SU-DHL-6 (cell line): ENCODE results near the gene GSE1.

Experiments used
- H2AFZ ChIP-seq: fragments of 200-600 bp; sonication (generic); 2 replicates; pipeline ENCODE4 v1.6.1; 2014; ENCODE audit warnings: low read depth, mild to moderate bottlenecking, moderate library complexity, mixed read lengths, antibody characterized with exemption, low read length; ENCODE audit not compliant: severe bottlenecking
- H3F3A ChIP-seq: fragments of 200-600 bp; shearing (Covaris generic); 2 replicates; pipeline ENCODE4 v1.6.0; 2016; ENCODE audit warnings: antibody characterized with exemption, mild to moderate bottlenecking; ENCODE audit not compliant: insufficient read depth
- H3K27ac ChIP-seq: fragments of 200-600 bp; sonication (generic); 2 replicates; pipeline ENCODE4 v1.5.1; 2016; ENCODE audit warnings: low read depth, mild to moderate bottlenecking, low read length, moderate library complexity, mixed read lengths
- H3K27me3 ChIP-seq: fragments of 200-600 bp; sonication (generic), shearing (Covaris generic); 2 replicates; pipeline ENCODE4 v1.6.0; 2014; ENCODE audit warnings: mild to moderate bottlenecking, low read length
- H3K36me3 ChIP-seq: fragments of 200-600 bp; sonication (generic); 2 replicates; pipeline ENCODE4 v1.6.1; 2014; ENCODE audit warnings: mild to moderate bottlenecking, low read length, mixed read lengths
- H3K4me2 ChIP-seq: fragments of 300-600, 200-600 bp; shearing (Covaris generic), sonication (generic); 2 replicates; pipeline ENCODE4 v1.6.0; 2014; ENCODE audit warnings: low read length, low read depth, mild to moderate bottlenecking; ENCODE audit not compliant: poor library complexity, severe bottlenecking
- H3K4me3 ChIP-seq: fragments of 200-600 bp; sonication (generic); 2 replicates; pipeline ENCODE4 v1.5.1; 2014; ENCODE audit warnings: antibody characterized with exemption, low read length, mild to moderate bottlenecking, mixed read lengths; ENCODE audit not compliant: insufficient read depth, poor library complexity, severe bottlenecking
- H3K79me2 ChIP-seq: fragments of 200-600 bp; sonication (generic); 2 replicates; pipeline ENCODE4 v1.6.1; 2014; ENCODE audit warnings: mild to moderate bottlenecking, low read length, moderate library complexity; ENCODE audit not compliant: insufficient read depth
- H3K9ac ChIP-seq: fragments of 200-600 bp; sonication (generic); 2 replicates; pipeline ENCODE4 v1.7.0; 2014; ENCODE audit warnings: mild to moderate bottlenecking, low read length
- H3K9me2 ChIP-seq: fragments of 200-600 bp; sonication (generic); replicated peaks from 2 replicates; pipeline ENCODE4 v1.6.1; 2014; ENCODE audit warnings: low read length; ENCODE audit not compliant: insufficient read depth
- H3K9me3 ChIP-seq: fragments of 200-600 bp; sonication (generic); 2 replicates; pipeline ENCODE4 v1.6.1; 2014; ENCODE audit warnings: low read length, mixed read lengths; ENCODE audit not compliant: insufficient read depth
- H4K20me1 ChIP-seq: fragments of 200-600 bp; sonication (generic); 2 replicates; pipeline ENCODE4 v1.6.1; 2014; ENCODE audit warnings: low read depth, mild to moderate bottlenecking, antibody characterized with exemption, low read length, moderate library complexity, mixed read lengths
- EZH2phosphoT487 ChIP-seq: fragments of 200-600 bp; sonication (generic), shearing (Covaris generic); conservative IDR thresholded peaks from 2 replicates; pipeline ENCODE4 v1.6.1; 2018; ENCODE audit warnings: mild to moderate bottlenecking, antibody characterized with exemption, low read length, moderate library complexity, mixed read lengths
- TF ChIP-seq, protein P1 (sequence below): fragments of 200-600 bp; sonication (generic); IDR thresholded peaks from one replicate; pipeline ENCODE4 v1.5.1; 2017; ENCODE audit warnings: antibody characterized with exemption, mild to moderate bottlenecking, low read length, moderate library complexity; ENCODE audit not compliant: insufficient read depth, poor library complexity, severe bottlenecking

The GSE1 gene

DNA sequence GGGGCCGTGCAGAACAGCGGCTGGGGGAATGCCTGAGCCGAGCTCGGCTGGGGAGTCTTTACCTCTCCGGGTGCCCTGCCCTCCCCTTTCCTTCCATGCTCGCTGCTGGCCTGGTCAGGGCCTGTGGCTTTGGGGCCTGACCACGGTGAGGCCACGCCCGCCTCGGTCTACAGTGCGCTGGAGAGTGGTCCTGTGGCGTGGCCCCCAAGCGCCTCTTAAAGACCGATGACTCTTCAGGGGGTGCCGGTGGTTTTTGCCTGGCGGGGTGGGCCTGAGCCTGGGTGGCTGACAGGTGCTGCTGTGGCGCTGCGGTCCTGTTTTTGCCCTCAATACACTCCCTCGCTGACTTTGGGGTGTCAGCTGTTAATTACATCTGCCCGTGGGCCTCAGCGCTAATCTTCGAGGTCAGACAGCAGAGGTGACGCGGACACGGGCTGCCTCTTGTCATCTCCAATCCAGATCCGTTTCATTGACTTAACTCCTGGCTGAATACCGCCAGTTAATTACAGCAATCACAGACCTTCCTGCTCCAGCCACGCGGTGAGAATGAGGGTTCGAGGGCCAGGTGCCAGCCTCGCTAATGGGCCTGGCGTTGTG lies 29.7 kb downstream of the GSE1 start:
- Histone ChIP-seq H2AFZ (no peak overlapping the region), H3K4me2 (no peak overlapping the region), H3K9ac (no peak overlapping the region), H3K9me3 (no peaks in the 10 kb centered on the region), H3K4me3 (no peak overlapping the region), H3K27me3 (no peaks in the 10 kb centered on the region), H3F3A (no peaks in the 10 kb centered on the region), H3K79me2 (no peaks in the 10 kb centered on the region), H3K9me2 (no peaks in the 10 kb centered on the region), H4K20me1 (no peaks in the 10 kb centered on the region), H3K36me3 (no peaks in the 10 kb centered on the region), H3K27ac (no peak overlapping the region)
- TF ChIP-seq EZH2phosphoT487, result no peak
- TF ChIP-seq, protein P1, sequence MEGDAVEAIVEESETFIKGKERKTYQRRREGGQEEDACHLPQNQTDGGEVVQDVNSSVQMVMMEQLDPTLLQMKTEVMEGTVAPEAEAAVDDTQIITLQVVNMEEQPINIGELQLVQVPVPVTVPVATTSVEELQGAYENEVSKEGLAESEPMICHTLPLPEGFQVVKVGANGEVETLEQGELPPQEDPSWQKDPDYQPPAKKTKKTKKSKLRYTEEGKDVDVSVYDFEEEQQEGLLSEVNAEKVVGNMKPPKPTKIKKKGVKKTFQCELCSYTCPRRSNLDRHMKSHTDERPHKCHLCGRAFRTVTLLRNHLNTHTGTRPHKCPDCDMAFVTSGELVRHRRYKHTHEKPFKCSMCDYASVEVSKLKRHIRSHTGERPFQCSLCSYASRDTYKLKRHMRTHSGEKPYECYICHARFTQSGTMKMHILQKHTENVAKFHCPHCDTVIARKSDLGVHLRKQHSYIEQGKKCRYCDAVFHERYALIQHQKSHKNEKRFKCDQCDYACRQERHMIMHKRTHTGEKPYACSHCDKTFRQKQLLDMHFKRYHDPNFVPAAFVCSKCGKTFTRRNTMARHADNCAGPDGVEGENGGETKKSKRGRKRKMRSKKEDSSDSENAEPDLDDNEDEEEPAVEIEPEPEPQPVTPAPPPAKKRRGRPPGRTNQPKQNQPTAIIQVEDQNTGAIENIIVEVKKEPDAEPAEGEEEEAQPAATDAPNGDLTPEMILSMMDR, result no peak

DNA sequence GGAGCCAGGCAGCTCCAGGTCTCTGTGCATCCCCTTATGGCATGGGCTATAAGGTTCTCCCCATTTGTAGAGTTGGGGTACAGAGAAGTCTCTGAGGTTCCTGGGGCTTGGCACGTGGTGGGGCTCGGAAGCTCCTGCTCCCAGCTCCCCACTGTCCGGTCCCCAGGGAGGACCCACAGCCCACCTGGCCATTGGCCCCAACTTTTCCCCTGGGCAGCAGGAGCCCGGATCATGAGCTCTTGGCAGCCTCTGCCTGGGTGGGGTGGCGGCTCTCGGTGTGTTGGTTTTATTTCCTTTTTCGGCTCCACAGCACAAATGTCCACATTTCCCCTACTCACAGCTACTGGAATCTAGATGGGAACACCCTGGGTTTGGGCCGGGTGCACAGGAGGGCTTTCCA lies 30.5 kb downstream of the GSE1 start:
- TF ChIP-seq, protein P1, result no peak
- TF ChIP-seq EZH2phosphoT487, result no peak
- Histone ChIP-seq H4K20me1 (no peaks in the 10 kb centered on the region), H3K9ac (no peak overlapping the region)

DNA sequence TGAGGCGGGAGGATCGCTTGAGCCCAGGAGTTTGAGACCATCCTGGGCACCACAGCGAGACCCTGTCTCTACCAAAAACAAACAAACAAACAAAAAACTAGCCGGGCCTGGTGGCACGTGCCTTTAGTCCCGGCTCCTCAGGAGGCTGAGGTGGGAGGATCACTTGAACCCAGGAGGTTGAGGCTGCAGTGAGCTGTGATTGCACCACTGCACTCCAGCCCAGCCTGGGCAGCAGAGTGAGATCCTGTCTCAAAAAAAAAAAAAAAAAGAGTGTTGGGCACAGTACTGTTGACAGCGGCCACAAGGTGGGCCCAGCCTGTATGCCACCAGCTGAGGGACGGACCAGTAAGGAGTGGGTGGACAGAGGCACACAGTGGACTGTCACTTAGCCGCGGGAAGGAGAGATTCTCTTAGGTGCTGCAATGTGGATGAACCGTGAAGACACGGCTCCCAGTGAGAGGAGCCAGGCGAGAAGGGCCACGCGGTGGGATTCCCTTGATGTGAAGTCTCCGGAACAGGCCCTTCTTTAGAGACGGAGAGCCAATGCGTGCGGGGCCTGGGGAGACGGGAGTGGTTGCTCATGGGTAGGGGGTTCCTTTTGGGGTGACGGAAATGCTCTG lies 31.1 kb downstream of the GSE1 start:
- Histone ChIP-seq H3K9ac (no peak overlapping the region), H3K4me3 (no peak overlapping the region), H3K27ac (no peak overlapping the region), H3K36me3 (no peaks in the 10 kb centered on the region), H3K4me2 (no peak overlapping the region), H3K9me2 (no peaks in the 10 kb centered on the region), H2AFZ (no peak overlapping the region), H3K79me2 (no peaks in the 10 kb centered on the region), H3K9me3 (no peaks in the 10 kb centered on the region), H4K20me1 (no peaks in the 10 kb centered on the region), H3K27me3 (no peaks in the 10 kb centered on the region), H3F3A (no peaks in the 10 kb centered on the region)
- TF ChIP-seq EZH2phosphoT487, result no peak
- TF ChIP-seq, protein P1, result no peak

More for the DNA sequence above, 30.5 kb downstream of the GSE1 start:
- Histone ChIP-seq H2AFZ (no peak overlapping the region), H3K4me3 (no peak overlapping the region), H3K9me3 (no peaks in the 10 kb centered on the region), H3K9me2 (no peaks in the 10 kb centered on the region), H3K27me3 (no peaks in the 10 kb centered on the region), H3F3A (no peaks in the 10 kb centered on the region), H3K4me2 (no peak overlapping the region), H3K27ac (no peak overlapping the region), H3K36me3 (no peaks in the 10 kb centered on the region), H3K79me2 (no peaks in the 10 kb centered on the region)
